H1 (cell line): ENCODE results near the gene DPYD. TPM values are rescaled to one million over a fixed set of nuclear protein-coding genes. Genes with fewer than 3 reads are reported as not detected.

Experiments
- CTCF ChIA-PET: fragments of 300-600 bp; sonication (Branson Sonifier 250); formaldehyde crosslinking; loops from one replicate; lab custom pipeline; 2021; ENCODE audit not compliant: partially characterized antibody; lab: Charles Lee
- POLR2A ChIA-PET: fragments of 300-600 bp; sonication (Branson Sonifier 250); formaldehyde crosslinking; loops from one replicate; lab custom pipeline; 2021; ENCODE audit warnings: inconsistent platforms; ENCODE audit not compliant: partially characterized antibody; lab: Charles Lee
- DNase-seq, 2 experiments: peaks; one replicate each; pipeline versions ENCODE4 v3.0.0 to v3.0.0-alpha.2; 2010 to 2022; ENCODE audit warnings: low spot score in 2 of 2, low read depth in 1 of 2, mixed read lengths in 1 of 2
- FAIRE-seq: peaks from 2 replicates; lab custom pipeline; 2011; peaks lifted over from hg19 to GRCh38; lab: Jason Lieb, UNC
- H2AFZ ChIP-seq: 2 replicates; pipeline ENCODE4 v1.8.1; 2012; ENCODE audit warnings: low read length, inconsistent platforms
- H2AK5ac ChIP-seq: 2 replicates; pipeline ENCODE4 v1.6.1; 2013; ENCODE audit warnings: low read depth, low read length
- H2BK120ac ChIP-seq: replicated peaks from 2 replicates; pipeline ENCODE3; 2013; ENCODE audit warnings: low read depth, low read length, inconsistent platforms
- H2BK12ac ChIP-seq: 2 replicates; pipeline ENCODE4 v1.6.1; 2013; ENCODE audit warnings: low read depth, low read length
- H2BK15ac ChIP-seq: 2 replicates; pipeline ENCODE4 v1.6.1; 2013; ENCODE audit warnings: low read length
- H2BK20ac ChIP-seq: 2 replicates; pipeline ENCODE4 v1.6.1; 2013; ENCODE audit warnings: low read length
- H2BK5ac ChIP-seq: 2 replicates; pipeline ENCODE4 v1.6.1; 2013; ENCODE audit warnings: low read depth, low read length
- H3K14ac ChIP-seq: 2 replicates; pipeline ENCODE4 v1.6.1; 2013; ENCODE audit warnings: inconsistent platforms; ENCODE audit not compliant: insufficient read length
- H3K18ac ChIP-seq: 2 replicates; pipeline ENCODE4 v1.6.1; 2013; ENCODE audit warnings: low read length; ENCODE audit errors: extremely low read depth
- H3K23ac ChIP-seq: 2 replicates; pipeline ENCODE4 v1.6.1; 2013; ENCODE audit warnings: inconsistent platforms; ENCODE audit not compliant: insufficient read length
- H3K23me2 ChIP-seq: 2 replicates; pipeline ENCODE4 v1.6.1; 2013; ENCODE audit warnings: low read depth, low read length
- H3K27ac ChIP-seq: 2 replicates; pipeline ENCODE4 v1.6.1; 2011; ENCODE audit warnings: low read depth, low read length, inconsistent platforms
- H3K27me3 ChIP-seq, 4 experiments: replicated peaks in 1 of 4; 1 replicate in 1 of 4; 2 replicates in 3 of 4; pipeline versions ENCODE4 v1.6.1 to v1.8.1; 2011 to 2013; ENCODE audit warnings: low read length in 3 of 4, mild to moderate bottlenecking in 3 of 4, inconsistent platforms in 2 of 4, mixed read lengths in 2 of 4, moderate library complexity in 1 of 4; ENCODE audit not compliant: control insufficient read depth in 3 of 4, insufficient read depth in 3 of 4; ENCODE audit errors: extremely low read depth in 1 of 4
- H3K36me3 ChIP-seq, 4 experiments: 2 replicates each; pipeline versions ENCODE4 v1.6.1 to v1.8.1; 2011 to 2013; ENCODE audit warnings: mild to moderate bottlenecking in 4 of 4, low read length in 3 of 4, moderate library complexity in 2 of 4, control low read depth in 1 of 4, inconsistent platforms in 1 of 4; ENCODE audit not compliant: insufficient read depth in 4 of 4, control insufficient read depth in 2 of 4
- H3K4ac ChIP-seq: replicated peaks from 2 replicates; pipeline ENCODE3; 2013; ENCODE audit warnings: low read length, low read depth, mixed read lengths, inconsistent platforms; ENCODE audit not compliant: insufficient read length
- H3K4me1 ChIP-seq, 4 experiments: replicated peaks in 1 of 4; 1 replicate in 1 of 4; 2 replicates in 3 of 4; pipeline versions ENCODE4 v1.6.1 to v1.8.1; 2011 to 2013; ENCODE audit warnings: low read length in 3 of 4, inconsistent platforms in 2 of 4, mixed read lengths in 1 of 4; ENCODE audit not compliant: insufficient read depth in 4 of 4, control insufficient read depth in 3 of 4
- H3K4me2 ChIP-seq, 2 experiments: 2 replicates each; pipeline versions ENCODE4 v1.6.1 to v1.8.1; 2011 to 2013; ENCODE audit warnings: low read depth in 2 of 2, low read length in 2 of 2, control low read depth in 1 of 2, inconsistent platforms in 1 of 2, mild to moderate bottlenecking in 1 of 2; ENCODE audit not compliant: insufficient read depth in 1 of 2
- H3K4me3 ChIP-seq, 4 experiments: fragments of 200-600, 300-600 bp in 1 of 4; sonication (generic), shearing (Covaris generic), sonication (Bioruptor Twin) in 1 of 4; 2 replicates each; pipeline versions ENCODE4 v1.5.1 to v1.8.1; 2011 to 2016; ENCODE audit warnings: low read length in 4 of 4, low read depth in 3 of 4, control low read depth in 2 of 4, inconsistent platforms in 2 of 4, mild to moderate bottlenecking in 2 of 4, mixed read lengths in 1 of 4, moderate library complexity in 1 of 4; ENCODE audit not compliant: insufficient read depth in 2 of 4; ENCODE audit errors: extremely low read depth in 1 of 4
- H3K56ac ChIP-seq: replicated peaks from 2 replicates; pipeline ENCODE3; 2013; ENCODE audit warnings: low read depth, mild to moderate bottlenecking, mixed read lengths, low read length, inconsistent platforms; ENCODE audit not compliant: insufficient read length
- H3K79me1 ChIP-seq: 2 replicates; pipeline ENCODE4 v1.6.1; 2013; ENCODE audit warnings: low read depth, low read length, control low read depth
- H3K79me2 ChIP-seq, 2 experiments: 2 replicates each; pipeline versions ENCODE4 v1.6.1 to v1.8.1; 2012 to 2013; ENCODE audit warnings: low read length in 2 of 2, mild to moderate bottlenecking in 2 of 2, inconsistent platforms in 1 of 2; ENCODE audit not compliant: insufficient read depth in 2 of 2, control insufficient read depth in 1 of 2
- H3K9ac ChIP-seq, 4 experiments: replicated peaks in 1 of 4; 1 replicate in 1 of 4; 2 replicates in 3 of 4; pipeline versions ENCODE4 v1.6.1 to v1.8.1; 2011 to 2013; ENCODE audit warnings: low read depth in 3 of 4, low read length in 3 of 4, control low read depth in 2 of 4, mild to moderate bottlenecking in 2 of 4, moderate library complexity in 2 of 4, inconsistent platforms in 1 of 4; ENCODE audit errors: extremely low read depth in 1 of 4
- H3K9me3 ChIP-seq, 2 experiments: 2 replicates each; pipeline versions ENCODE4 v1.6.1 to v1.8.1; 2012 to 2013; ENCODE audit warnings: mild to moderate bottlenecking in 2 of 2, moderate library complexity in 2 of 2, control low read depth in 1 of 2, inconsistent platforms in 1 of 2, low read depth in 1 of 2, low read length in 1 of 2, mixed read lengths in 1 of 2; ENCODE audit not compliant: insufficient read depth in 2 of 2
- H4K20me1 ChIP-seq, 2 experiments: replicated peaks in 1 of 2; 2 replicates each; pipeline versions ENCODE3 to v1.8.1; 2011 to 2013; ENCODE audit warnings: inconsistent platforms in 2 of 2, low read length in 2 of 2, mild to moderate bottlenecking in 1 of 2; ENCODE audit not compliant: insufficient read depth in 2 of 2, control insufficient read depth in 1 of 2
- H4K5ac ChIP-seq: 2 replicates; pipeline ENCODE4 v1.6.1; 2013; ENCODE audit warnings: low read length, low read depth, mixed read lengths, inconsistent platforms; ENCODE audit not compliant: insufficient read length
- H4K8ac ChIP-seq: 2 replicates; pipeline ENCODE4 v1.8.0; 2013; ENCODE audit warnings: mild to moderate bottlenecking, moderate library complexity, low read length, inconsistent platforms; ENCODE audit not compliant: insufficient read depth; ENCODE audit errors: extremely low read depth
- H4K91ac ChIP-seq: replicated peaks from 2 replicates; pipeline ENCODE3; 2013; ENCODE audit warnings: low read length, mixed read lengths, inconsistent platforms; ENCODE audit not compliant: insufficient read length
- ASH2L ChIP-seq: fragments of 200-600, 300-600 bp; sonication (generic); IDR thresholded peaks from one replicate; pipeline ENCODE4 v1.7.1; 2017; ENCODE audit warnings: low read length
- CBX8 ChIP-seq: fragments of 300-800, 300-1000 bp; sonication (generic); IDR thresholded peaks from 2 replicates; pipeline ENCODE4 v1.7.1; 2016; ENCODE audit warnings: low read depth, low read length, borderline replicate concordance
- CTCF ChIP-seq, 3 experiments: IDR thresholded peaks; 1 replicate in 2 of 3; 2 replicates in 1 of 3; pipeline versions ENCODE4 v1.5.1 to v1.6.1; 2011; ENCODE audit warnings: low read length in 3 of 3, mild to moderate bottlenecking in 3 of 3, inconsistent platforms in 2 of 3, low read depth in 1 of 3, moderate library complexity in 1 of 3; ENCODE audit not compliant: insufficient read depth in 1 of 3; ENCODE audit errors: control extremely low read depth in 1 of 3
- MAFK ChIP-seq: IDR thresholded peaks from 2 replicates; pipeline ENCODE4 v1.6.1; 2012; ENCODE audit warnings: low read depth, mild to moderate bottlenecking, improper control_type of control experiment, low read length
- SAP30 ChIP-seq: fragments of 300-600 bp; sonication (generic); IDR thresholded peaks from 2 replicates; pipeline ENCODE4 v1.7.1; 2012; ENCODE audit warnings: low read length, moderate library complexity, mild to moderate bottlenecking, inconsistent platforms; ENCODE audit not compliant: insufficient read depth, insufficient replicate concordance
- SIN3A ChIP-seq, 2 experiments: IDR thresholded peaks in 1 of 2; conservative IDR thresholded peaks in 1 of 2; 2 replicates each; pipeline ENCODE4 v1.6.1; 2011 to 2012; ENCODE audit warnings: low read length in 2 of 2, improper control_type of control experiment in 1 of 2, low read depth in 1 of 2, mild to moderate bottlenecking in 1 of 2
- SIRT6 ChIP-seq: IDR thresholded peaks from one replicate; pipeline ENCODE4 v1.7.1; 2012; ENCODE audit warnings: low read length, inconsistent platforms
- SP2 ChIP-seq: IDR thresholded peaks from 2 replicates; pipeline ENCODE4 v1.6.1; 2012; ENCODE audit warnings: mild to moderate bottlenecking, low read length, inconsistent platforms
- polyA plus RNA-seq, 7 experiments: library from polyadenylated mRNA; depleted of rRNA in 3 of 7; stranded (reverse) in 5 of 7; unstranded in 2 of 7; fragments of >200 nt in 5 of 7; fragments of 200-250 nt in 2 of 7; gene quantifications; 1 replicate in 5 of 7; 2 replicates in 1 of 7; 4 replicates in 1 of 7; pipeline versions ENCODE4 v1.2.1 to v1.2.3, GENCODE V29; 2011 to 2013; ENCODE audit warnings: missing spikeins in 2 of 7, mixed read lengths in 2 of 7
- total RNA-seq: library from RNA; stranded (reverse); fragmentation: NEBNext Ultra II Directional; extraction: Animal tissue kit (Norgen Biotek cat#: 25700); gene quantifications from 2 replicates; pipeline ENCODE4 v1.2.1, GENCODE V29; 2021

Gene DPYD
- total and polyA plus RNA-seq, 2 of the 8 experiments (the other 6 are each of a cell fraction or from before 2014, with no cell fraction given), result 0.29 to 0.73 TPM

GRCh38 chr1:97726386-97726785, 194.4 kb downstream of the DPYD start:
- ChIA-PET POLR2A (no interaction called here), CTCF (no interaction called here)
- no peak overlapping the region for H4K91ac ChIP-seq
- H3K18ac ChIP-seq, result no peak overlapping the region
- no peak overlapping the region for H3K27ac ChIP-seq
- H3K23ac ChIP-seq, result no peak overlapping the region
- no peak overlapping the region for H3K56ac ChIP-seq
- H2BK12ac ChIP-seq, result no peak overlapping the region
- H3K14ac ChIP-seq, result no peak overlapping the region
- no peaks in the 10 kb centered on the region for H3K79me1 ChIP-seq
- no peak overlapping the region for H3K4me2 ChIP-seq
- H2BK20ac ChIP-seq, result no peak overlapping the region
- H3K4ac ChIP-seq, result no peak overlapping the region
- no peaks in the 10 kb centered on the region for H3K79me2 ChIP-seq
- H3K4me1 ChIP-seq, result no peaks in the 10 kb centered on the region
- no peaks in the 10 kb centered on the region for H3K23me2 ChIP-seq
- no peak overlapping the region for H4K5ac ChIP-seq
- TF ChIP-seq ASH2L (no peak), SIN3A (conservative IDR thresholded peaks at IDR 0.05 in 1 of 2, IDR thresholded peaks at IDR 0.05 in 1 of 2; ENCODE audit: low read depth in 1 of 2, low read length in 2 of 2) (no peak), MAFK (no peak), CBX8 (no peak), SP2 (no peak), SAP30 (no peak), CTCF (IDR thresholded peaks at IDR 0.05; ENCODE audit: control extremely low read depth in 1 of 3, insufficient read depth in 1 of 3, low read depth in 1 of 3, low read length in 3 of 3) (no peak), SIRT6 (no peak)
- H2BK5ac ChIP-seq, result no peak overlapping the region
- H2BK120ac ChIP-seq, result no peak overlapping the region
- DNase-seq (no peak), FAIRE-seq (no peak)
- H3K36me3 ChIP-seq, result no peaks in the 10 kb centered on the region
- no peak overlapping the region for H2AFZ ChIP-seq
- H3K9me3 ChIP-seq, result no peaks in the 10 kb centered on the region
- H3K27me3 ChIP-seq, result no peaks in the 10 kb centered on the region
- H3K4me3 ChIP-seq, result no peak overlapping the region
- no peak overlapping the region for H3K9ac ChIP-seq
- no peak overlapping the region for H2BK15ac ChIP-seq
- no peak overlapping the region for H2AK5ac ChIP-seq
- no peaks in the 10 kb centered on the region for H4K20me1 ChIP-seq
- no peak overlapping the region for H4K8ac ChIP-seq
